CMK (cell line): ENCODE measurements around the gene KIFAP3.
"Not testable (repeated sequence)": the region's sequence is repeated elsewhere in the genome, so short reads cannot be mapped to it uniquely, and the experiment has no call there.

ENCODE experiments used
- DNase-seq: peaks from one replicate; pipeline ENCODE4 v3.0.0-alpha.2; 2010; ENCODE audit warnings: low read depth

KIFAP3 gene

GRCh38 chr1:170063109-170063826 is 11.2 kb downstream of the KIFAP3 start:
- no peak for DNase-seq

GRCh38 chr1:170061676-170062075 is 12.8 kb downstream of the KIFAP3 start:
- not testable (repeated sequence) for DNase-seq

GRCh38 chr1:170060015-170060520 is 14.4 kb downstream of the KIFAP3 start:
- DNase-seq = not testable (repeated sequence)

- DNase-seq = peak; percentile 65
Observed at GRCh38 chr1:170049176-170049800, 25.2 kb downstream of the KIFAP3 start.

GRCh38 chr1:170048515-170048914 is 26.0 kb downstream of the KIFAP3 start:
- no peak for DNase-seq

GRCh38 chr1:170044187-170044586 is 30.3 kb downstream of the KIFAP3 start:
- DNase-seq = no peak

GRCh38 chr1:170041423-170042192 is 32.9 kb downstream of the KIFAP3 start:
- peak; percentile 78 for DNase-seq

- DNase-seq = no peak
Observed at GRCh38 chr1:170032531-170033280, 41.8 kb downstream of the KIFAP3 start.

GRCh38 chr1:170030212-170030611 is 44.3 kb downstream of the KIFAP3 start:
- no peak for DNase-seq

GRCh38 chr1:170027760-170028159 is 46.7 kb downstream of the KIFAP3 start:
- no peak for DNase-seq

- no peak for DNase-seq
Observed at GRCh38 chr1:170020859-170021258, 53.6 kb downstream of the KIFAP3 start.

- no peak for DNase-seq
Observed at GRCh38 chr1:170017478-170017877, 57.0 kb downstream of the KIFAP3 start.

- DNase-seq = no peak
Observed at GRCh38 chr1:170012920-170013319, 61.6 kb downstream of the KIFAP3 start.

- no peak for DNase-seq
Observed at GRCh38 chr1:170010443-170010842, 64.1 kb downstream of the KIFAP3 start.

GRCh38 chr1:170009551-170009950 is 64.9 kb downstream of the KIFAP3 start:
- DNase-seq = no peak

GRCh38 chr1:170008745-170009144 is 65.8 kb downstream of the KIFAP3 start:
- DNase-seq = not testable (repeated sequence)

GRCh38 chr1:170003270-170003835 is 71.1 kb downstream of the KIFAP3 start:
- not testable (repeated sequence) for DNase-seq

- DNase-seq = no peak
Observed at GRCh38 chr1:170001266-170001665, 73.2 kb downstream of the KIFAP3 start.

- no peak for DNase-seq
Observed at GRCh38 chr1:169999761-170000160, 74.7 kb downstream of the KIFAP3 start.

- no peak for DNase-seq
Observed at GRCh38 chr1:169999331-169999741, 75.2 kb downstream of the KIFAP3 start.

GRCh38 chr1:169995993-169996392 is 78.5 kb downstream of the KIFAP3 start:
- no peak for DNase-seq

- no peak for DNase-seq
Observed at GRCh38 chr1:169989246-169989645, 85.2 kb downstream of the KIFAP3 start.
